HUDEP-2 (cell line): ENCODE measurements around the gene PPP2R2D.
"Not testable (repeated sequence)": the region's sequence is repeated elsewhere in the genome, so short reads cannot be mapped to it uniquely, and the experiment has no call there.

ENCODE experiments used
- DNase-seq, 76 experiments: peaks; one replicate each; lab custom pipeline; 2025; ENCODE audit not compliant: unreplicated experiment in 76 of 76; lab: John Stamatoyannopoulos, UW

Gene PPP2R2D

GRCh38 chr10:131944976-131945695, 44.3 kb downstream of the PPP2R2D start:
- no peak for DNase-seq

- DNase-seq: no peak
Observed at GRCh38 chr10:131946321-131946751, 45.5 kb downstream of the PPP2R2D start.

GRCh38 chr10:131946880-131947279, 46.1 kb downstream of the PPP2R2D start:
- no peak for DNase-seq

GRCh38 chr10:131947631-131948347, 47.0 kb downstream of the PPP2R2D start:
- no peak for DNase-seq

- no peak for DNase-seq
Observed at GRCh38 chr10:131948501-131948900, 47.7 kb downstream of the PPP2R2D start.

- DNase-seq: no peak
Observed at GRCh38 chr10:131949041-131949862, 48.4 kb downstream of the PPP2R2D start.

- DNase-seq: not testable (repeated sequence)
Observed at GRCh38 chr10:131949908-131950307, 49.1 kb downstream of the PPP2R2D start.

GRCh38 chr10:131954356-131954965, 53.7 kb downstream of the PPP2R2D start:
- DNase-seq: no peak

- DNase-seq: no peak
Observed at GRCh38 chr10:131955591-131956340, 55.0 kb downstream of the PPP2R2D start.

- no peak for DNase-seq
Observed at GRCh38 chr10:131959841-131960240, 59.0 kb downstream of the PPP2R2D start.

GRCh38 chr10:131960631-131961046, 59.8 kb downstream of the PPP2R2D start:
- DNase-seq: no peak

GRCh38 chr10:131961047-131961776, 60.4 kb downstream of the PPP2R2D start:
- DNase-seq: no peak

- no peak for DNase-seq
Observed at GRCh38 chr10:131961777-131962662, 61.2 kb downstream of the PPP2R2D start.

- DNase-seq: no peak
Observed at GRCh38 chr10:131963350-131963749, 62.5 kb downstream of the PPP2R2D start.

GRCh38 chr10:131963811-131964210, 63.0 kb downstream of the PPP2R2D start:
- DNase-seq: no peak

- no peak for DNase-seq
Observed at GRCh38 chr10:131964298-131964697, 63.5 kb downstream of the PPP2R2D start.

- DNase-seq: no peak
Observed at GRCh38 chr10:131968949-131969348, 68.1 kb downstream of the PPP2R2D start.

- no peak for DNase-seq
Observed at GRCh38 chr10:131970946-131971345, 70.1 kb downstream of the PPP2R2D start.
